OCI-LY1 (cell line): ENCODE data around the gene LDHA.
"Not testable (repeated sequence)": the region's sequence is repeated elsewhere in the genome, so short reads cannot be mapped to it uniquely, and the experiment has no call there.

Experiments
- H2AFZ ChIP-seq: fragments of 200-600 bp; sonication (generic), shearing (Covaris generic); 2 replicates; pipeline ENCODE4 v1.6.0; 2014; ENCODE audit warnings: antibody characterized with exemption, mild to moderate bottlenecking, low read length
- H3F3A ChIP-seq: fragments of 200-600 bp; sonication (generic), shearing (Covaris generic); 2 replicates; pipeline ENCODE4 v1.6.0; 2014; ENCODE audit warnings: mild to moderate bottlenecking, antibody characterized with exemption, low read length, moderate library complexity; ENCODE audit not compliant: insufficient read depth
- H3K27ac ChIP-seq: fragments of 200-600 bp; sonication (generic); 2 replicates; pipeline ENCODE4 v1.5.1; 2014; ENCODE audit warnings: low read length, mixed run types, mild to moderate bottlenecking, low read depth; ENCODE audit not compliant: poor library complexity, severe bottlenecking
- H3K27me3 ChIP-seq: fragments of 200-600 bp; sonication (generic); 2 replicates; pipeline ENCODE4 v1.6.0; 2014; ENCODE audit warnings: antibody characterized with exemption, mild to moderate bottlenecking, low read length, moderate library complexity; ENCODE audit not compliant: insufficient read depth
- H3K36me3 ChIP-seq: fragments of 200-600 bp; sonication (generic); 2 replicates; pipeline ENCODE4 v1.6.1; 2014; ENCODE audit warnings: mild to moderate bottlenecking, antibody characterized with exemption, low read length, moderate library complexity, mixed read lengths; ENCODE audit not compliant: insufficient read depth
- H3K4me1 ChIP-seq: fragments of 200-600 bp; sonication (generic); 2 replicates; pipeline ENCODE4 v1.5.1; 2014; ENCODE audit warnings: mild to moderate bottlenecking, low read length, moderate library complexity; ENCODE audit not compliant: insufficient read depth, severe bottlenecking
- H3K4me2 ChIP-seq: fragments of 200-600 bp; sonication (generic), shearing (Covaris generic); 2 replicates; pipeline ENCODE4 v1.6.1; 2014; ENCODE audit warnings: low read length
- H3K4me3 ChIP-seq: fragments of 200-600 bp; sonication (generic); 2 replicates; pipeline ENCODE4 v1.5.1; 2014; ENCODE audit warnings: low read length, low read depth, mild to moderate bottlenecking, mixed read lengths; ENCODE audit not compliant: poor library complexity, severe bottlenecking
- H3K79me2 ChIP-seq: fragments of 200-600 bp; shearing (Covaris generic); 2 replicates; pipeline ENCODE4 v1.6.1; 2016; ENCODE audit warnings: mixed run types, low read length, mixed read lengths; ENCODE audit not compliant: insufficient read depth
- H3K9ac ChIP-seq: fragments of 200-600 bp; sonication (generic), shearing (Covaris generic); 2 replicates; pipeline ENCODE4 v1.6.1; 2014; ENCODE audit warnings: mild to moderate bottlenecking, low read length, mixed read lengths
- H3K9me2 ChIP-seq: fragments of 200-600 bp; sonication (generic), shearing (Covaris generic); 2 replicates; pipeline ENCODE4 v1.6.1; 2014; ENCODE audit warnings: low read depth, mild to moderate bottlenecking, low read length, mixed read lengths
- H3K9me3 ChIP-seq: fragments of 200-600 bp; shearing (Covaris generic); 2 replicates; pipeline ENCODE4 v1.6.1; 2014; ENCODE audit warnings: low read length, mixed read lengths
- H4K20me1 ChIP-seq: fragments of 200-600 bp; sonication (generic), shearing (Covaris generic); 2 replicates; pipeline ENCODE4 v1.6.0; 2016; ENCODE audit warnings: mild to moderate bottlenecking, low read length; ENCODE audit not compliant: insufficient read depth
- EZH2 ChIP-seq: fragments of 200-600 bp; sonication (generic), shearing (Covaris generic); IDR thresholded peaks from 2 replicates; pipeline ENCODE4 v1.8.0; 2017; ENCODE audit warnings: borderline replicate concordance, mixed run types, mild to moderate bottlenecking, antibody characterized with exemption, low read length, moderate library complexity, mixed read lengths
- TF ChIP-seq, protein P1 (sequence below): fragments of 200-600 bp; sonication (generic), shearing (Covaris generic); IDR thresholded peaks from 2 replicates; pipeline ENCODE4 v1.5.1; 2017; ENCODE audit warnings: mild to moderate bottlenecking, antibody characterized with exemption, low read length, moderate library complexity, mixed read lengths

LDHA gene

GRCh38 chr11:18394928-18395734, 768 bp downstream of the LDHA start:
- H3K4me1 ChIP-seq: peaks cover 18% of the 10 kb centered on the region
- H3K9ac ChIP-seq: peak overlapping the region; percentile 96

DNA sequence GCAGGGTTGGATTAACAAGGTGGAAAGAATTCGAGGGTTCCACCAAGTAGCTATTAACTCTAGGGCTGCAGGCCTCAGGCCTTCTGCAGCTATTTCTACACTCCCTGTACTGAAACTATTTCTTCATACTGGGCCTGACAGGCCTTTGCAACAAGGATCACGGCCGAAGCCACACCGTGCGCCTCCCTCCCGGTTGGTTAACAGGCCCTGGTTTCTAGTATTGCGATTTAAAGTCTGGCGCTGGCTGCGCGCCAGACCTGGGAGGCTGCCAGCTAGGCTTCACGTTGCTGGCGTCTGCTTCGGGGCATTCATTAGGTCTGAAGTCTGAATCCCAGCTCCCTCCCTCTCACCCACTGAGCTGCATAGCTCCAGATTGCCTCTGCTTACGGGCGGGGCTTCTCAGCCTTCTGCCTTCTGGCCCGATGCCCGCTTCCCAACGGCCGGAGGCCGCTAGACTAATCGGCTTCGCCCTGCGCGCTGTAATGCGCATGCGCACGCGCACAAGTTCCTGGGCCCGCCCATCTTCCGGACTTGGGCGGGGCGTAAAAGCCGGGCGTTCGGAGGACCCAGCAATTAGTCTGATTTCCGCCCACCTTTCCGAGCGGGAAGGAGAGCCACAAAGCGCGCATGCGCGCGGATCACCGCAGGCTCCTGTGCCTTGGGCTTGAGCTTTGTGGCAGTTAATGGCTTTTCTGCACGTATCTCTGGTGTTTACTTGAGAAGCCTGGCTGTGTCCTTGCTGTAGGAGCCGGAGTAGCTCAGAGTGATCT, 1.6 kb downstream of the LDHA start:
- Histone ChIP-seq H3K9ac (peak overlapping the region; percentile 96), H3K79me2 (peaks cover 31% of the 10 kb centered on the region), H3K9me3 (no peaks in the 10 kb centered on the region), H3K9me2 (no peaks in the 10 kb centered on the region), H3K36me3 (peaks cover 61% of the 10 kb centered on the region), H3K27me3 (no peaks in the 10 kb centered on the region), H3F3A (no peaks in the 10 kb centered on the region), H3K4me1 (peaks cover 18% of the 10 kb centered on the region), H4K20me1 (peaks cover 12% of the 10 kb centered on the region), H3K4me3 (peak overlapping the region; percentile 98), H3K27ac (peak overlapping the region; percentile 86), H2AFZ (no peak overlapping the region), H3K4me2 (peak overlapping the region; percentile 90)
- TF ChIP-seq, protein P1, sequence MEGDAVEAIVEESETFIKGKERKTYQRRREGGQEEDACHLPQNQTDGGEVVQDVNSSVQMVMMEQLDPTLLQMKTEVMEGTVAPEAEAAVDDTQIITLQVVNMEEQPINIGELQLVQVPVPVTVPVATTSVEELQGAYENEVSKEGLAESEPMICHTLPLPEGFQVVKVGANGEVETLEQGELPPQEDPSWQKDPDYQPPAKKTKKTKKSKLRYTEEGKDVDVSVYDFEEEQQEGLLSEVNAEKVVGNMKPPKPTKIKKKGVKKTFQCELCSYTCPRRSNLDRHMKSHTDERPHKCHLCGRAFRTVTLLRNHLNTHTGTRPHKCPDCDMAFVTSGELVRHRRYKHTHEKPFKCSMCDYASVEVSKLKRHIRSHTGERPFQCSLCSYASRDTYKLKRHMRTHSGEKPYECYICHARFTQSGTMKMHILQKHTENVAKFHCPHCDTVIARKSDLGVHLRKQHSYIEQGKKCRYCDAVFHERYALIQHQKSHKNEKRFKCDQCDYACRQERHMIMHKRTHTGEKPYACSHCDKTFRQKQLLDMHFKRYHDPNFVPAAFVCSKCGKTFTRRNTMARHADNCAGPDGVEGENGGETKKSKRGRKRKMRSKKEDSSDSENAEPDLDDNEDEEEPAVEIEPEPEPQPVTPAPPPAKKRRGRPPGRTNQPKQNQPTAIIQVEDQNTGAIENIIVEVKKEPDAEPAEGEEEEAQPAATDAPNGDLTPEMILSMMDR: no peak
- TF ChIP-seq EZH2: no peak

More at GRCh38 chr11:18394928-18395734, 768 bp downstream of the LDHA start:
- H2AFZ ChIP-seq: no peak overlapping the region
- no peaks in the 10 kb centered on the region for H3K27me3 ChIP-seq
- peaks cover 54% of the 10 kb centered on the region for H3K36me3 ChIP-seq
- H4K20me1 ChIP-seq: peaks cover 12% of the 10 kb centered on the region
- H3F3A ChIP-seq: no peaks in the 10 kb centered on the region
- H3K4me2 ChIP-seq: peak overlapping the region; percentile 90
- peak overlapping the region; percentile 98 for H3K4me3 ChIP-seq
- peak overlapping the region; percentile 86 for H3K27ac ChIP-seq
- H3K9me3 ChIP-seq: no peaks in the 10 kb centered on the region
- H3K9me2 ChIP-seq: no peaks in the 10 kb centered on the region
- no peak for TF ChIP-seq EZH2
- TF ChIP-seq, protein P1: no peak
- peaks cover 31% of the 10 kb centered on the region for H3K79me2 ChIP-seq

DNA sequence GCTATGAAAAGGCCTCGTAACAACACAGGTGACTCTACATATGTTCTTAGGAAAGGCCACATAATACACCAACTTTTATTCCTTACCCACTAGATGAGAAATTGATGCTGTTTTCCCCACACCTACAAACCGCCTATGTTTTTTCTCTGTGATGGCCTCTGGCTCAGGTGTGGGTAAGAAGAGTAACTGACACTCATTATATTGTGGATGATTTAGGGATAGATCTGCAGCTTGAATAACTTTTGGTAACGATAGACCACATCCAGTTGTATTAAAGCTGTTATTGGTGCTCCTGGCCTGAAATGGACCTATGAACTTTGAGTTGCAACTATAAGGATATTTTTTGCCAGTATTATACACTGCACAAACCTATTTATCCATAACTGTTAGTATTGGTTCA, 3.6 kb downstream of the LDHA start:
- H3K9ac ChIP-seq: no peak overlapping the region
- H3K27ac ChIP-seq: no peak overlapping the region
- H3K36me3 ChIP-seq: peaks cover 72% of the 10 kb centered on the region
- H4K20me1 ChIP-seq: peaks cover 12% of the 10 kb centered on the region
- H3K9me3 ChIP-seq: no peaks in the 10 kb centered on the region
- H3K79me2 ChIP-seq: peaks cover 31% of the 10 kb centered on the region
- no peaks in the 10 kb centered on the region for H3F3A ChIP-seq
- H2AFZ ChIP-seq: no peak overlapping the region
- TF ChIP-seq EZH2: no peak
- TF ChIP-seq, protein P1: no peak
- H3K9me2 ChIP-seq: no peaks in the 10 kb centered on the region
- no peak overlapping the region for H3K4me2 ChIP-seq
- H3K27me3 ChIP-seq: no peaks in the 10 kb centered on the region
- H3K4me3 ChIP-seq: no peak overlapping the region
- peaks cover 18% of the 10 kb centered on the region for H3K4me1 ChIP-seq

DNA sequence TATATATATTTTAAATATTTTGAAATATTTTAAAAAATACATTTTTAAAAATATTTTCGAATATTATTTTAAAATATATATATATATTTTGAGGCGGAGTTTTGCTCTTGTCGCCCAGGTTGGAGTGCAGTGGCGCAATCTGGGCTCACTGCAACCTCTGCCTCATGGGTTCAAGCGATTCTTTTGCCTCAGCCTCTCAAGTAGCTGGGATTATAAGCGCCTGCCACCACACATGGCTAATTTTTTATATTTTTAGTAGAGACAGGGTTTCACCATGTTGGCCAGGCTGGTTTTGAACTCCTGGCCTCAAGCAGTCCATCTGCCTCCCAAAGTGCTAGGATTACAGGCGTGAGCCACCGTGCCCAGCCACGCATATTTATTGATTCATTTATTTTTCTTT, 6.7 kb downstream of the LDHA start:
- H3K79me2 ChIP-seq: peaks cover 18% of the 10 kb centered on the region
- not testable (repeated sequence) for H3K27ac ChIP-seq, H3K9me2 ChIP-seq, H3K27me3 ChIP-seq, H3K9me3 ChIP-seq, H3K4me3 ChIP-seq, H3K9ac ChIP-seq, H3K4me2 ChIP-seq, H2AFZ ChIP-seq, H3F3A ChIP-seq
- peaks cover 90% of the 10 kb centered on the region for H3K36me3 ChIP-seq
- peaks cover 12% of the 10 kb centered on the region for H4K20me1 ChIP-seq
- peaks cover 10% of the 10 kb centered on the region for H3K4me1 ChIP-seq
